Endothelial cell of umbilical vein (primary cell): Measurements from ENCODE around the gene SLC35D2. TPM values are rescaled to one million over a fixed set of nuclear protein-coding genes. Genes with fewer than 3 reads are reported as not detected.

ENCODE experiments used
- BruUV-seq: library from RNA; stranded (reverse); fragments of 400-500 nt; replicated peaks from 2 replicates; lab custom pipeline; 2021; lab: Mats Ljungman, UMichigan
- CTCF ChIA-PET: fragments of 300-600, 350-600 bp; sonication (Branson Sonifier 250); formaldehyde crosslinking; loops from one replicate; lab custom pipeline; 2021; ENCODE audit warnings: antibody characterized with exemption, inconsistent platforms; lab: Charles Lee
- POLR2A ChIA-PET: fragments of 300-600, 350-600 bp; sonication (Branson Sonifier 250); formaldehyde crosslinking; loops from one replicate; lab custom pipeline; 2021; ENCODE audit warnings: antibody characterized with exemption, inconsistent platforms; lab: Charles Lee
- DNase-seq: peaks from one replicate; pipeline ENCODE4 v3.0.0-alpha.2; 2011; ENCODE audit warnings: low read depth, low spot score
- FAIRE-seq: peaks from 2 replicates; lab custom pipeline; 2011; peaks lifted over from hg19 to GRCh38; lab: Jason Lieb, UNC
- H2AFZ ChIP-seq: 2 replicates; pipeline ENCODE4 v1.6.0; 2012; ENCODE audit warnings: low read depth, low read length, control low read depth, inconsistent platforms
- H3K27ac ChIP-seq: 2 replicates; pipeline ENCODE4 v1.5.1; 2011; ENCODE audit warnings: low read depth, mild to moderate bottlenecking, control low read depth, low read length, moderate library complexity; ENCODE audit not compliant: insufficient read depth
- H3K27me3 ChIP-seq, 2 experiments: 2 replicates each; pipeline versions ENCODE4 v1.6.0 to v1.6.1; 2011; ENCODE audit warnings: low read length in 2 of 2, mixed read lengths in 1 of 2; ENCODE audit not compliant: control insufficient read depth in 2 of 2, insufficient read depth in 2 of 2
- H3K36me3 ChIP-seq, 2 experiments: 2 replicates in 1 of 2; 3 replicates in 1 of 2; pipeline ENCODE4 v1.5.1; 2011; ENCODE audit warnings: low read length in 2 of 2, mild to moderate bottlenecking in 1 of 2, moderate library complexity in 1 of 2; ENCODE audit not compliant: control insufficient read depth in 2 of 2, insufficient read depth in 2 of 2; ENCODE audit errors: extremely low read depth in 1 of 2
- H3K4me1 ChIP-seq: 3 replicates; pipeline ENCODE4 v1.5.1; 2011; ENCODE audit warnings: mild to moderate bottlenecking, low read length; ENCODE audit not compliant: control insufficient read depth, insufficient read depth; ENCODE audit errors: extremely low read depth
- H3K4me2 ChIP-seq: 2 replicates; pipeline ENCODE4 v1.6.1; 2011; ENCODE audit warnings: low read length, control low read depth, mixed read lengths; ENCODE audit not compliant: insufficient read depth
- H3K4me3 ChIP-seq, 3 experiments: fragments of 200-600 bp in 1 of 3; sonication (generic), shearing (Covaris generic) in 1 of 3; replicated peaks in 1 of 3; 2 replicates each; pipeline ENCODE4 v1.5.1; 2011 to 2016; ENCODE audit warnings: control low read depth in 3 of 3, low read length in 3 of 3, mild to moderate bottlenecking in 2 of 3, inconsistent platforms in 1 of 3, low read depth in 1 of 3, moderate library complexity in 1 of 3; ENCODE audit not compliant: insufficient read depth in 1 of 3
- H3K79me2 ChIP-seq: 2 replicates; pipeline ENCODE4 v1.6.0; 2012; ENCODE audit warnings: low read length, inconsistent platforms; ENCODE audit not compliant: control insufficient read depth, insufficient read depth
- H3K9ac ChIP-seq: replicated peaks from 2 replicates; pipeline ENCODE3; 2011; ENCODE audit warnings: low read length, control low read depth; ENCODE audit not compliant: insufficient read depth; ENCODE audit errors: extremely low read depth
- H3K9me1 ChIP-seq: replicated peaks from 3 replicates; pipeline ENCODE4 v1.6.0; 2011; ENCODE audit warnings: mild to moderate bottlenecking, low read length; ENCODE audit not compliant: control insufficient read depth, insufficient read depth; ENCODE audit errors: extremely low read depth
- H3K9me3 ChIP-seq: replicated peaks from 2 replicates; pipeline ENCODE4 v1.5.1; 2012; ENCODE audit warnings: low read length, inconsistent platforms; ENCODE audit not compliant: control insufficient read depth, insufficient read depth
- H4K20me1 ChIP-seq: replicated peaks from 2 replicates; pipeline ENCODE3; 2011; ENCODE audit warnings: mild to moderate bottlenecking, low read length; ENCODE audit not compliant: control insufficient read depth, insufficient read depth; ENCODE audit errors: extremely low read depth
- EZH2 ChIP-seq: IDR thresholded peaks from 2 replicates; pipeline ENCODE4 v1.6.1; 2012; ENCODE audit warnings: borderline replicate concordance, low read depth, mild to moderate bottlenecking, moderate library complexity, low read length, inconsistent platforms; ENCODE audit not compliant: severe bottlenecking
- FOS ChIP-seq: IDR thresholded peaks from 2 replicates; pipeline ENCODE4 v1.6.1; 2011; ENCODE audit warnings: mild to moderate bottlenecking, low read length, moderate library complexity, borderline replicate concordance; ENCODE audit not compliant: insufficient read depth
- GATA2 ChIP-seq: IDR thresholded peaks from 2 replicates; pipeline ENCODE4 v1.7.0; 2011; ENCODE audit warnings: low read depth, mild to moderate bottlenecking, moderate library complexity, mixed read lengths, low read length; ENCODE audit not compliant: insufficient read length, insufficient read depth
- JUN ChIP-seq: IDR thresholded peaks from 2 replicates; pipeline ENCODE4 v1.6.1; 2011; ENCODE audit warnings: borderline replicate concordance, low read depth; ENCODE audit not compliant: insufficient read length, insufficient read depth
- MYC ChIP-seq: IDR thresholded peaks from one replicate; pipeline ENCODE4 v1.6.1; 2011; ENCODE audit warnings: mild to moderate bottlenecking, low read depth, low read length
- POLR2A ChIP-seq: IDR thresholded peaks from 2 replicates; pipeline ENCODE4 v1.6.1; 2012; ENCODE audit warnings: low read depth, mild to moderate bottlenecking, control low read depth, low read length
- POLR2AphosphoS5 ChIP-seq: IDR thresholded peaks from 2 replicates; pipeline ENCODE4 v1.6.1; 2012; ENCODE audit warnings: low read depth, mild to moderate bottlenecking, control low read depth, low read length, moderate library complexity; ENCODE audit not compliant: insufficient read depth
- dilution Hi-C: fragments of 300-500 bp; cut with MboI; formaldehyde crosslinking; loops from one replicate; pipeline ENCODE4 v1.15.0; 2019; ENCODE audit warnings: low sequenced_read_pairs; ENCODE audit not compliant: extremely low pct_ligation_motif_present
- intact Hi-C: fragments of 100-400 bp; cut with micrococcal nuclease; formaldehyde crosslinking; loops from one replicate; pipeline ENCODE4 v1.10.0; 2022
- polyA plus RNA-seq, 4 experiments: library from polyadenylated mRNA; depleted of rRNA in 3 of 4; stranded (reverse) in 3 of 4; unstranded in 1 of 4; fragments of >200 nt; gene quantifications; 2 replicates each; pipeline versions ENCODE4 v1.2.1 to v1.2.3, GENCODE V29; 2011 to 2012; ENCODE audit warnings: missing spikeins in 1 of 4
- total RNA-seq: library from RNA; stranded (reverse); gene quantifications from 2 replicates; pipeline ENCODE4 v1.2.3, GENCODE V29; 2021
- TF ChIP-seq, protein P1 (sequence below), 2 donors: IDR thresholded peaks; 1 replicate in 1 of 2; 2 replicates in 1 of 2; pipeline ENCODE4 v1.5.1; 2011; ENCODE audit warnings: low read length in 2 of 2, mild to moderate bottlenecking in 2 of 2, moderate library complexity in 2 of 2, control low read depth in 1 of 2, inconsistent platforms in 1 of 2, low read depth in 1 of 2; ENCODE audit not compliant: insufficient read depth in 1 of 2; ENCODE audit errors: extremely low read depth in 1 of 2
- TF ChIP-seq, protein P2 (sequence below): IDR thresholded peaks from 2 replicates; pipeline ENCODE4 v1.6.1; 2011; ENCODE audit not compliant: insufficient read depth, insufficient read length

Gene SLC35D2
- total and polyA plus RNA-seq, 2 donors (not counting 3 experiments of a cell fraction or from before 2014, with no cell fraction given): 21.1 to 29.9 TPM

GRCh38 chr9:96274939-96275338, 108.6 kb downstream of the SLC35D2 start:
- no peak overlapping the region for H3K4me3 ChIP-seq
- no peaks in the 10 kb centered on the region for H3K36me3 ChIP-seq
- BruUV-seq: no TSS peak
- H3K27ac ChIP-seq: no peak overlapping the region
- no peaks in the 10 kb centered on the region for H3K4me1 ChIP-seq
- no peaks in the 10 kb centered on the region for H3K9me3 ChIP-seq
- no peak overlapping the region for H2AFZ ChIP-seq
- intact Hi-C loops: no loop called here
- no peak for FAIRE-seq
- TF ChIP-seq GATA2: no peak
- TF ChIP-seq JUN: no peak
- no peak for TF ChIP-seq FOS
- no peak for TF ChIP-seq POLR2AphosphoS5
- no peak for TF ChIP-seq EZH2
- TF ChIP-seq, protein P1, sequence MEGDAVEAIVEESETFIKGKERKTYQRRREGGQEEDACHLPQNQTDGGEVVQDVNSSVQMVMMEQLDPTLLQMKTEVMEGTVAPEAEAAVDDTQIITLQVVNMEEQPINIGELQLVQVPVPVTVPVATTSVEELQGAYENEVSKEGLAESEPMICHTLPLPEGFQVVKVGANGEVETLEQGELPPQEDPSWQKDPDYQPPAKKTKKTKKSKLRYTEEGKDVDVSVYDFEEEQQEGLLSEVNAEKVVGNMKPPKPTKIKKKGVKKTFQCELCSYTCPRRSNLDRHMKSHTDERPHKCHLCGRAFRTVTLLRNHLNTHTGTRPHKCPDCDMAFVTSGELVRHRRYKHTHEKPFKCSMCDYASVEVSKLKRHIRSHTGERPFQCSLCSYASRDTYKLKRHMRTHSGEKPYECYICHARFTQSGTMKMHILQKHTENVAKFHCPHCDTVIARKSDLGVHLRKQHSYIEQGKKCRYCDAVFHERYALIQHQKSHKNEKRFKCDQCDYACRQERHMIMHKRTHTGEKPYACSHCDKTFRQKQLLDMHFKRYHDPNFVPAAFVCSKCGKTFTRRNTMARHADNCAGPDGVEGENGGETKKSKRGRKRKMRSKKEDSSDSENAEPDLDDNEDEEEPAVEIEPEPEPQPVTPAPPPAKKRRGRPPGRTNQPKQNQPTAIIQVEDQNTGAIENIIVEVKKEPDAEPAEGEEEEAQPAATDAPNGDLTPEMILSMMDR (IDR thresholded peaks at IDR 0.05; ENCODE audit: extremely low read depth in 1 of 2, insufficient read depth in 1 of 2, low read depth in 1 of 2, low read length in 2 of 2): no peak
- TF ChIP-seq POLR2A: no peak
- no peak for TF ChIP-seq MYC
- TF ChIP-seq, protein P2, sequence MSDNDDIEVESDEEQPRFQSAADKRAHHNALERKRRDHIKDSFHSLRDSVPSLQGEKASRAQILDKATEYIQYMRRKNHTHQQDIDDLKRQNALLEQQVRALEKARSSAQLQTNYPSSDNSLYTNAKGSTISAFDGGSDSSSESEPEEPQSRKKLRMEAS: no peak
- POLR2A ChIA-PET: no interaction called here
- dilution Hi-C loops: no loop called here
- H3K9ac ChIP-seq: no peak overlapping the region
- H3K4me2 ChIP-seq: no peak overlapping the region
- no peak for DNase-seq
- no peaks in the 10 kb centered on the region for H3K79me2 ChIP-seq
- CTCF ChIA-PET: no interaction called here
- H3K27me3 ChIP-seq: peaks cover 0 to 2% of the 10 kb centered on the region in 2 experiments
- no peaks in the 10 kb centered on the region for H3K9me1 ChIP-seq
- H4K20me1 ChIP-seq: no peaks in the 10 kb centered on the region

Other genes with a start within 250 kb of the SLC35D2 start
- gene HSD17B3, start 81.5 kb downstream of the SLC35D2 start, total RNA-seq: 0.46 TPM in 1 of 2 replicates, not detected in the other
- gene HSD17B3, start 81.5 kb downstream of the SLC35D2 start, polyA plus RNA-seq: not detected in 2 replicates
- 8.6 and 10.0 TPM in 2 replicates for gene ZNF367, start 34.7 kb upstream of the SLC35D2 start, total RNA-seq
- 1.2 and 1.7 TPM in 2 replicates for gene ZNF367, start 34.7 kb upstream of the SLC35D2 start, polyA plus RNA-seq
- 11.1 and 11.7 TPM in 2 replicates for gene HABP4, start 66.5 kb upstream of the SLC35D2 start, total RNA-seq
- gene HABP4, start 66.5 kb upstream of the SLC35D2 start, polyA plus RNA-seq: 3.0 and 4.6 TPM in 2 replicates
- gene CDC14B, start 236.1 kb upstream of the SLC35D2 start, total RNA-seq: 0.74 and 0.93 TPM in 2 replicates
- 0.30 and 0.39 TPM in 2 replicates for gene CDC14B, start 236.1 kb upstream of the SLC35D2 start, polyA plus RNA-seq